Measurements from ENCODE around the gene ANO2.

Gene ANO2

GRCh38 chr12:5614256-5614655 lies 330.8 kb downstream of the ANO2 start:
- no peaks in the 10 kb centered on the region for H3K9me3 Mint-ChIP-seq
- H3K27ac Mint-ChIP-seq = no peak overlapping the region

GRCh38 chr12:5612556-5613410 lies 332.3 kb downstream of the ANO2 start:
- H3K9me3 Mint-ChIP-seq = no peaks in the 10 kb centered on the region
- H3K27ac Mint-ChIP-seq = no peak overlapping the region
- no peak overlapping the region for H3K4me3 Mint-ChIP-seq

More at GRCh38 chr12:5614256-5614655, 330.8 kb downstream of the ANO2 start:
- Mint-ChIP-seq H3K36me3 (ENCODE audit: low read depth) (no peaks in the 10 kb centered on the region), H3K4me3 (no peak overlapping the region), H3K27me3 (peaks cover 6% of the 10 kb centered on the region), H3K4me1 (ENCODE audit: low read depth) (no peaks in the 10 kb centered on the region)

GRCh38 chr12:5611162-5611561 lies 333.9 kb downstream of the ANO2 start:
- Mint-ChIP-seq H3K4me3 (no peak overlapping the region), H3K36me3 (ENCODE audit: low read depth) (no peaks in the 10 kb centered on the region), H3K4me1 (ENCODE audit: low read depth) (no peaks in the 10 kb centered on the region), H3K9me3 (no peaks in the 10 kb centered on the region), H3K27ac (no peak overlapping the region), H3K27me3 (peaks cover 6% of the 10 kb centered on the region)

More at GRCh38 chr12:5612556-5613410, 332.3 kb downstream of the ANO2 start:
- H3K4me1 Mint-ChIP-seq (ENCODE audit: low read depth) = no peaks in the 10 kb centered on the region
- peaks cover 6% of the 10 kb centered on the region for H3K27me3 Mint-ChIP-seq
- H3K36me3 Mint-ChIP-seq (ENCODE audit: low read depth) = no peaks in the 10 kb centered on the region

- Mint-ChIP-seq H3K27ac (no peak overlapping the region), H3K4me3 (no peak overlapping the region), H3K27me3 (peaks cover 9% of the 10 kb centered on the region), H3K36me3 (ENCODE audit: low read depth) (no peaks in the 10 kb centered on the region), H3K9me3 (no peaks in the 10 kb centered on the region), H3K4me1 (ENCODE audit: low read depth) (no peaks in the 10 kb centered on the region)
These were observed 345.7 kb downstream of the ANO2 start for GRCh38 chr12:5599378-5599777.

- Mint-ChIP-seq H3K4me1 (ENCODE audit: low read depth) (no peaks in the 10 kb centered on the region), H3K9me3 (no peaks in the 10 kb centered on the region), H3K4me3 (no peak overlapping the region), H3K27me3 (peaks cover under 1% of the 10 kb centered on the region), H3K36me3 (ENCODE audit: low read depth) (no peaks in the 10 kb centered on the region), H3K27ac (no peak overlapping the region)
These were observed 351.1 kb downstream of the ANO2 start for GRCh38 chr12:5593998-5594397.

- H3K4me1 Mint-ChIP-seq (ENCODE audit: low read depth) = no peaks in the 10 kb centered on the region
- H3K27ac Mint-ChIP-seq = no peak overlapping the region
- no peaks in the 10 kb centered on the region for H3K36me3 Mint-ChIP-seq (ENCODE audit: low read depth)
- peaks cover 5% of the 10 kb centered on the region for H3K27me3 Mint-ChIP-seq
- no peak overlapping the region for H3K4me3 Mint-ChIP-seq
- no peaks in the 10 kb centered on the region for H3K9me3 Mint-ChIP-seq
These were observed 352.0 kb downstream of the ANO2 start for GRCh38 chr12:5593086-5593485.

GRCh38 chr12:5592310-5592709 lies 352.7 kb downstream of the ANO2 start:
- Mint-ChIP-seq H3K27me3 (peaks cover 5% of the 10 kb centered on the region), H3K4me3 (no peak overlapping the region), H3K4me1 (ENCODE audit: low read depth) (no peaks in the 10 kb centered on the region), H3K9me3 (no peaks in the 10 kb centered on the region), H3K27ac (no peak overlapping the region), H3K36me3 (ENCODE audit: low read depth) (no peaks in the 10 kb centered on the region)

GRCh38 chr12:5590316-5590715 lies 354.7 kb downstream of the ANO2 start:
- H3K9me3 Mint-ChIP-seq = no peaks in the 10 kb centered on the region
- H3K36me3 Mint-ChIP-seq (ENCODE audit: low read depth) = no peaks in the 10 kb centered on the region
- H3K27me3 Mint-ChIP-seq = peaks cover 5% of the 10 kb centered on the region
- no peak overlapping the region for H3K4me3 Mint-ChIP-seq
- no peak overlapping the region for H3K27ac Mint-ChIP-seq
- H3K4me1 Mint-ChIP-seq (ENCODE audit: low read depth) = no peaks in the 10 kb centered on the region

GRCh38 chr12:5589054-5589453 lies 356.0 kb downstream of the ANO2 start:
- no peaks in the 10 kb centered on the region for H3K36me3 Mint-ChIP-seq (ENCODE audit: low read depth)
- no peaks in the 10 kb centered on the region for H3K9me3 Mint-ChIP-seq
- H3K27ac Mint-ChIP-seq = no peak overlapping the region
- H3K4me3 Mint-ChIP-seq = no peak overlapping the region
- peaks cover 5% of the 10 kb centered on the region for H3K27me3 Mint-ChIP-seq
- H3K4me1 Mint-ChIP-seq (ENCODE audit: low read depth) = no peaks in the 10 kb centered on the region

GRCh38 chr12:5588591-5588990 lies 356.5 kb downstream of the ANO2 start:
- no peaks in the 10 kb centered on the region for H3K4me1 Mint-ChIP-seq (ENCODE audit: low read depth)

GRCh38 chr12:5588176-5588575 lies 356.9 kb downstream of the ANO2 start:
- Mint-ChIP-seq H3K27ac (no peak overlapping the region), H3K4me3 (no peak overlapping the region), H3K36me3 (ENCODE audit: low read depth) (no peaks in the 10 kb centered on the region), H3K9me3 (no peaks in the 10 kb centered on the region), H3K27me3 (peaks cover 5% of the 10 kb centered on the region), H3K4me1 (ENCODE audit: low read depth) (no peaks in the 10 kb centered on the region)

More at GRCh38 chr12:5588591-5588990, 356.5 kb downstream of the ANO2 start:
- Mint-ChIP-seq H3K9me3 (no peaks in the 10 kb centered on the region), H3K27me3 (peaks cover 5% of the 10 kb centered on the region), H3K27ac (no peak overlapping the region), H3K36me3 (ENCODE audit: low read depth) (no peaks in the 10 kb centered on the region), H3K4me3 (no peak overlapping the region)

GRCh38 chr12:5587711-5588121 lies 357.3 kb downstream of the ANO2 start:
- H3K4me3 Mint-ChIP-seq = no peak overlapping the region
- no peak overlapping the region for H3K27ac Mint-ChIP-seq
- no peaks in the 10 kb centered on the region for H3K9me3 Mint-ChIP-seq
- no peaks in the 10 kb centered on the region for H3K4me1 Mint-ChIP-seq (ENCODE audit: low read depth)
- H3K27me3 Mint-ChIP-seq = peaks cover 5% of the 10 kb centered on the region
- H3K36me3 Mint-ChIP-seq (ENCODE audit: low read depth) = no peaks in the 10 kb centered on the region

GRCh38 chr12:5586201-5586600 lies 358.9 kb downstream of the ANO2 start:
- H3K27me3 Mint-ChIP-seq = peaks cover 5% of the 10 kb centered on the region
- H3K9me3 Mint-ChIP-seq = no peaks in the 10 kb centered on the region
- H3K27ac Mint-ChIP-seq = no peak overlapping the region
- H3K36me3 Mint-ChIP-seq (ENCODE audit: low read depth) = no peaks in the 10 kb centered on the region
- H3K4me1 Mint-ChIP-seq (ENCODE audit: low read depth) = no peaks in the 10 kb centered on the region
- H3K4me3 Mint-ChIP-seq = no peak overlapping the region

GRCh38 chr12:5585178-5585577 lies 359.9 kb downstream of the ANO2 start:
- no peak overlapping the region for H3K27ac Mint-ChIP-seq
- H3K27me3 Mint-ChIP-seq = peaks cover 5% of the 10 kb centered on the region
- H3K4me1 Mint-ChIP-seq (ENCODE audit: low read depth) = no peaks in the 10 kb centered on the region
- H3K36me3 Mint-ChIP-seq (ENCODE audit: low read depth) = no peaks in the 10 kb centered on the region
- no peaks in the 10 kb centered on the region for H3K9me3 Mint-ChIP-seq
- H3K4me3 Mint-ChIP-seq = no peak overlapping the region

- no peaks in the 10 kb centered on the region for H3K36me3 Mint-ChIP-seq (ENCODE audit: low read depth)
- no peak overlapping the region for H3K27ac Mint-ChIP-seq
- no peak overlapping the region for H3K4me3 Mint-ChIP-seq
- H3K27me3 Mint-ChIP-seq = peaks cover 5% of the 10 kb centered on the region
- no peaks in the 10 kb centered on the region for H3K9me3 Mint-ChIP-seq
- no peaks in the 10 kb centered on the region for H3K4me1 Mint-ChIP-seq (ENCODE audit: low read depth)
These were observed 360.5 kb downstream of the ANO2 start for GRCh38 chr12:5584412-5585175.

Measured in stimulated activated naive CD8-positive, alpha-beta T cell treated with anti-CD3 and anti-CD28 coated beads, Interleukin-15, Interleukin-2, amounts not matched to agents 100 ng/mL and 50 ng/mL, for 24 hours (primary cell).